K562 (cell line): Measurements from ENCODE around the gene CIART. TPM values are rescaled to one million over a fixed set of nuclear protein-coding genes. Genes with fewer than 3 reads are reported as not detected.
"Not testable (repeated sequence)": the region's sequence is repeated elsewhere in the genome, so short reads cannot be mapped to it uniquely, and the experiment has no call there.

Experiments
- ATAC-seq: fragments of 200-7000 bp; cut with Tn5 transposase; 3 replicates; pipeline ENCODE4 v1.9.1; 2020; ENCODE audit warnings: moderate library complexity
- BruUV-seq: library from RNA; stranded (reverse); fragments of 400-500 nt; replicated peaks from 2 replicates; lab custom pipeline; 2021; lab: Mats Ljungman, UMichigan
- CTCF ChIA-PET: fragments of 300-600 bp; formaldehyde crosslinking; extraction: SDS; loops from one replicate; lab custom pipeline; 2021; ENCODE audit warnings: low intra/inter-chr PET ratio; lab: Yijun Ruan, JAX
- POLR2A ChIA-PET: fragments of 300-600, 350-650 bp; sonication (Branson Sonifier 250); formaldehyde crosslinking; extraction: SDS; loops from one replicate; lab custom pipeline; 2021; ENCODE audit warnings: antibody characterized with exemption, inconsistent platforms; lab: Yijun Ruan, JAX
- DNase-seq, 4 experiments: peaks; one replicate each; pipeline versions ENCODE4 v3.0.0 to v3.0.0-alpha.2; 2011 to 2018; ENCODE audit warnings: low spot score in 3 of 4, mixed read lengths in 3 of 4; ENCODE audit errors: extremely low read depth in 1 of 4
- FAIRE-seq: peaks from 2 replicates; lab custom pipeline; 2011; peaks lifted over from hg19 to GRCh38; lab: Jason Lieb, UNC
- H2AFZ ChIP-seq: 2 replicates; pipeline ENCODE4 v1.6.0; 2011; ENCODE audit warnings: low read depth, low read length, control low read depth, inconsistent platforms
- H3K27ac ChIP-seq: fragments of 200-600 bp; 3 replicates; pipeline ENCODE4 v1.8.0; 2011; ENCODE audit warnings: low read depth, mild to moderate bottlenecking, control low read depth, inconsistent platforms, low read length, moderate library complexity, mixed read lengths; ENCODE audit errors: extremely low read depth
- H3K27me3 ChIP-seq, 2 experiments: fragments of 300-600 bp in 1 of 2; 2 replicates in 1 of 2; 3 replicates in 1 of 2; pipeline versions ENCODE4 v1.6.0 to v1.8.0; 2011; ENCODE audit warnings: inconsistent platforms in 2 of 2, low read length in 2 of 2, mild to moderate bottlenecking in 1 of 2, mixed read lengths in 1 of 2, moderate library complexity in 1 of 2; ENCODE audit not compliant: control insufficient read depth in 2 of 2, insufficient read depth in 2 of 2
- H3K36me3 ChIP-seq: fragments of 300-600 bp; 3 replicates; pipeline ENCODE4 v1.8.0; 2011; ENCODE audit warnings: mild to moderate bottlenecking, low read length, inconsistent platforms; ENCODE audit not compliant: control insufficient read depth, insufficient read depth
- H3K4me1 ChIP-seq, 2 experiments: fragments of 200-600 bp in 1 of 2; replicated peaks in 1 of 2; 2 replicates in 1 of 2; 3 replicates in 1 of 2; pipeline versions ENCODE4 v1.5.1 to v1.8.0; 2011; ENCODE audit warnings: inconsistent platforms in 2 of 2, low read length in 2 of 2, mild to moderate bottlenecking in 1 of 2, mixed read lengths in 1 of 2, moderate library complexity in 1 of 2; ENCODE audit not compliant: control insufficient read depth in 2 of 2, insufficient read depth in 2 of 2
- H3K4me2 ChIP-seq: 2 replicates; pipeline ENCODE4 v1.6.1; 2011; ENCODE audit warnings: low read length, control low read depth, inconsistent platforms, mixed read lengths; ENCODE audit not compliant: insufficient read depth
- H3K4me3 ChIP-seq: fragments of 200-600 bp; sonication (generic), shearing (Covaris generic); 2 replicates; pipeline ENCODE4 v1.5.1; 2016; ENCODE audit warnings: control low read depth, inconsistent platforms
- H3K79me2 ChIP-seq: fragments of 200-600 bp; 3 replicates; pipeline ENCODE4 v1.8.0; 2011; ENCODE audit warnings: low read length, inconsistent platforms; ENCODE audit not compliant: control insufficient read depth, insufficient read depth
- H3K9ac ChIP-seq, 2 experiments: 2 replicates each; pipeline versions ENCODE4 v1.6.0 to v1.6.1; 2011; ENCODE audit warnings: low read depth in 2 of 2, low read length in 2 of 2, control low read depth in 1 of 2, inconsistent platforms in 1 of 2, mild to moderate bottlenecking in 1 of 2, mixed read lengths in 1 of 2; ENCODE audit not compliant: insufficient read depth in 1 of 2
- H3K9me1 ChIP-seq: one replicate; pipeline ENCODE4 v1.6.0; 2011; ENCODE audit warnings: inconsistent platforms, mild to moderate bottlenecking, low read length, moderate library complexity; ENCODE audit not compliant: control insufficient read depth, insufficient read depth
- H3K9me3 ChIP-seq: replicated peaks from 2 replicates; pipeline ENCODE4 v1.5.1; 2011; ENCODE audit warnings: low read depth, low read length, inconsistent platforms; ENCODE audit not compliant: control insufficient read depth, insufficient read depth
- H4K20me1 ChIP-seq: replicated peaks from 2 replicates; pipeline ENCODE4 v1.6.1; 2011; ENCODE audit warnings: low read length, inconsistent platforms, mixed read lengths; ENCODE audit not compliant: control insufficient read depth, insufficient read depth
- DIDO1 ChIP-seq: fragments of 450-650 bp; IDR thresholded peaks from 2 replicates; pipeline ENCODE4 v1.6.1; 2016; ENCODE audit warnings: low read depth, missing biosample characterization, missing genetic modification characterization
- FOXK1 ChIP-seq: sonication (generic); formaldehyde crosslinking; IDR thresholded peaks from 2 replicates; pipeline ENCODE4 v1.8.0; 2022; ENCODE audit warnings: missing genetic modification reagents, mild to moderate bottlenecking, borderline replicate concordance
- POLR2A ChIP-seq: fragments of 450-650 bp; conservative IDR thresholded peaks from 2 replicates; pipeline ENCODE4 v1.6.1; 2016
- POLR2B ChIP-seq: fragments of 450-650 bp; IDR thresholded peaks from 2 replicates; pipeline ENCODE4 v1.6.1; 2018; ENCODE audit warnings: low read depth; ENCODE audit not compliant: partially characterized antibody
- RBFOX2 ChIP-seq: fragments of 200-400 bp; formaldehyde crosslinking; IDR thresholded peaks from 2 replicates; pipeline ENCODE4 v1.6.1; 2017; ENCODE audit warnings: low read depth, mild to moderate bottlenecking, low read length, moderate library complexity
- SUPT5H ChIP-seq: fragments of 450-650 bp; IDR thresholded peaks from 2 replicates; pipeline ENCODE4 v1.6.1; 2016
- WGBS: fragments of 100-300 bp; shearing (Covaris generic); methylation state at CpG from one replicate; pipeline ENCODE4 v1.1.6; 2016; ENCODE audit warnings: low coverage, mixed read lengths; ENCODE audit not compliant: insufficient coverage; ENCODE audit errors: missing lambda C conversion rate; 5-methylcytosine and 5-hydroxymethylcytosine counted together
- in situ Hi-C: fragments of 300-500 bp; cut with MboI; formaldehyde crosslinking; loops from 4 replicates; pipeline ENCODE4 v1.15.0; 2018; ENCODE audit warnings: inconsistent platforms, mixed read lengths
- intact Hi-C: fragments of 100-400 bp; cut with micrococcal nuclease; formaldehyde crosslinking; loops from 2 replicates; pipeline ENCODE4 v1.14.2; 2022
- polyA plus RNA-seq, 8 experiments: library from polyadenylated mRNA; depleted of rRNA in 4 of 8; stranded (reverse) in 5 of 8; unstranded in 3 of 8; fragments of >200 nt; fragmentation: Nextera tagmentation in 2 of 8; fragmentation: Illumina TruSeq in 1 of 8; extraction: Ambion mirVana in 2 of 8; extraction: Trizol in 1 of 8; gene quantifications; 2 replicates each; pipeline versions ENCODE4 v1.2.1 to v1.2.3, GENCODE V29; 2011 to 2014; ENCODE audit warnings: inconsistent platforms in 1 of 8, missing spikeins in 1 of 8
- total RNA-seq, 7 experiments: library from RNA; depleted of rRNA in 6 of 7; stranded (reverse); fragments of >200 nt in 6 of 7; fragmentation: Illumina TruSeq in 2 of 7; extraction: Trizol in 2 of 7; gene quantifications; 2 replicates each; pipeline versions ENCODE4 v1.2.1 to v1.2.3, GENCODE V29; 2011 to 2021; ENCODE audit warnings: low replicate concordance in 1 of 7

Gene CIART
- total and polyA plus RNA-seq, 9 of the 15 experiments (the other 6 are each of a cell fraction or from before 2014, with no cell fraction given) = 0.07 to 0.35 (median 0.19) TPM; not detected in 2

DNA sequence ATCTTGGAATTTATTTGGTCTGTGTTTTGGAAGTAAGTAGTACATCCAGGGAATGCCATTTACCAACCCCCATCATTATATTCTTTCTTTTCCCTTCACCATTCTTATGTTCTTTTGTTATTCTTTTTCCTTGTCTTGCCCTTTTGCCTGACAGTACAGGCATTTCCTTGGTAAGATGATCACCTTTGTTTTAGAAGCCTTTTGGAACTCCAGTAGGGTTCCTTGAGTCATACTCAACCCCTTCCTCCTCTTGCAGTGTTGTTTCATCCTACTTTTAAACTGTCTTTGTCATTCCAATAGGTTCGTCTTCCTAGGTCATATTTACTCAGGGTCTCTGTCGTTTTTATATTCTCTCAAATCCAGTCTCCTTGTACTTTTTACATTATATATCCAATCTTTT is 20.5 kb downstream of the CIART start:
- H3K4me3 ChIP-seq = no peak overlapping the region
- FAIRE-seq = no peak
- H3K36me3 ChIP-seq = peaks cover 78% of the 10 kb centered on the region
- H3K79me2 ChIP-seq = peaks cover 9% of the 10 kb centered on the region; the same call in 2 of the 3 replicates
- WGBS = 80% methylated on average over 2 of the region's 2 CpGs
- POLR2A ChIA-PET = interaction anchor here (0.5 to 1.5 kb wide), 3 partner anchors 9 to 617 kb away, joined by 3 to 6 read pairs (median 4); no protein-coding TSS in a partner anchor
- BruUV-seq = no TSS peak
- no peaks in the 10 kb centered on the region for H4K20me1 ChIP-seq
- no peak for ATAC-seq
- intact Hi-C loops = no loop called here
- TF ChIP-seq RBFOX2 (0 out of 2 replicates have a peak, but pooled peaks have one; percentile 5), DIDO1 (no peak), FOXK1 (CRISPR knock-in tag) (no peak)
- H2AFZ ChIP-seq = no peak overlapping the region
- in situ Hi-C loops = no loop called here
- H3K27me3 ChIP-seq = no peaks in the 10 kb centered on the region
- no peak overlapping the region for H3K4me2 ChIP-seq
- no peak overlapping the region for H3K27ac ChIP-seq
- no peaks in the 10 kb centered on the region for H3K4me1 ChIP-seq
- no peak overlapping the region for H3K9ac ChIP-seq
- no peak for DNase-seq
- CTCF ChIA-PET = no interaction called here
- no peaks in the 10 kb centered on the region for H3K9me3 ChIP-seq
- H3K9me1 ChIP-seq = no peaks in the 10 kb centered on the region

- H3K4me1 ChIP-seq, H3K9ac ChIP-seq, FAIRE-seq, H3K79me2 ChIP-seq, H3K9me3 ChIP-seq, intact Hi-C loops, H2AFZ ChIP-seq, H4K20me1 ChIP-seq, in situ Hi-C loops, H3K27me3 ChIP-seq, H3K27ac ChIP-seq, BruUV-seq, DNase-seq, POLR2A ChIA-PET, H3K4me2 ChIP-seq, CTCF ChIA-PET, H3K4me3 ChIP-seq, ATAC-seq, H3K9me1 ChIP-seq: not testable (repeated sequence)
- peak; percentile 69 for TF ChIP-seq SUPT5H
- TF ChIP-seq POLR2B = peak; percentile 23
- TF ChIP-seq POLR2A = 0 out of 2 replicates have a peak, but pooled peaks have one; percentile 55
- H3K36me3 ChIP-seq = peaks cover 35% of the 10 kb centered on the region
- 90% methylated on average over 7 of the region's 9 CpGs for WGBS
Measured at GRCh38 chr1:150308585-150308984, 26.2 kb downstream of the CIART start.
